HG03558 (cell line): ENCODE measurements around the gene HMMR.

Experiments used
- ATAC-seq: cut with Tn5 transposase; IDR thresholded peaks from one replicate; pipeline ENCODE4 v1.9.1; 2021; ENCODE audit warnings: moderate number of reproducible peaks; ENCODE audit not compliant: unreplicated experiment; ENCODE audit errors: extremely low read depth

Gene HMMR

DNA sequence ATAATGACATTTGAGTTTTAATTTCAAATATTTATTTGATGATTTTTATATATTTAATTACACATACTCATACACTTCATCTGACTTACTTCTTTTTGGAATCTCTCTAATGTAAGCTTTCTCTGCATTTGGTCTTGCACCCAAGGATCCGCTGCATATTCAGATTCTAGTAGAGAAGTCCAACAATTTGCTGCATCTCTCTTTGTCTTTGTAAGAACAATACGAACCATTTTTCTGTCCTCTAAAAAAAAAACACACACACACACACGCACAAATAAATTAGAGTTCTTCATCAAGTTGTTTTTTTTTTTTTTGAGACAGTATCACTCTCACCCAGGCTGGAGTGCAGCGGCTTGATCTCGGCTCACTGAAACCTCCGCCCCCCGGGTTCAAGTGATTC is 3.6 kb upstream of the HMMR start:
- ATAC-seq: no peak

GRCh38 chr5:163458778-163459385 is 1.6 kb upstream of the HMMR start:
- ATAC-seq: no peak

DNA sequence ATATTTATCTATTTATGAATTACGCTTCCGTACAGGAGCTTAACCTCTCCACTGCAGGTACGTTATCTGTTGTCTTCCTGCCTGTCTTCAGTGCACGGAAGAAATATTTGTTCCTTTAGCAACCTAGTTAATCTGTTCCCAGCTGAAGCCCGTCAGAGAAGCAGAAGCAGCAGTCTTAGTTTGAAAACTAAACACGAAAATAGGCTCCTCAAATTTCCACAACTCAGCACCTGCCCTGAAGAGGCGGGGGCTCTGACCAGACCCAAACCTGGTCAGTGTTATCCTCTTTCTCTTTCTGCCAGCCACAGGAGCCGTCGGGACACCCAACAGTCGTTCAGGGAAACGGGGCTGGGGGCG is 992 bp upstream of the HMMR start:
- ATAC-seq: peak; percentile 0

- peak; percentile 68 for ATAC-seq
Observed at GRCh38 chr5:163459819-163460561, 442 bp upstream of the HMMR start, which contains the start of gene NUDCD2. TSS of gene NUDCD2 (minus strand) at chr5:163460102. CDS start at chr5:163460050, 52 bp downstream.

- no peak for ATAC-seq
Observed at GRCh38 chr5:163463063-163463435, 2.6 kb downstream of the HMMR start.

- no peak for ATAC-seq
Observed at GRCh38 chr5:163467682-163468081, 7.2 kb downstream of the HMMR start.

DNA sequence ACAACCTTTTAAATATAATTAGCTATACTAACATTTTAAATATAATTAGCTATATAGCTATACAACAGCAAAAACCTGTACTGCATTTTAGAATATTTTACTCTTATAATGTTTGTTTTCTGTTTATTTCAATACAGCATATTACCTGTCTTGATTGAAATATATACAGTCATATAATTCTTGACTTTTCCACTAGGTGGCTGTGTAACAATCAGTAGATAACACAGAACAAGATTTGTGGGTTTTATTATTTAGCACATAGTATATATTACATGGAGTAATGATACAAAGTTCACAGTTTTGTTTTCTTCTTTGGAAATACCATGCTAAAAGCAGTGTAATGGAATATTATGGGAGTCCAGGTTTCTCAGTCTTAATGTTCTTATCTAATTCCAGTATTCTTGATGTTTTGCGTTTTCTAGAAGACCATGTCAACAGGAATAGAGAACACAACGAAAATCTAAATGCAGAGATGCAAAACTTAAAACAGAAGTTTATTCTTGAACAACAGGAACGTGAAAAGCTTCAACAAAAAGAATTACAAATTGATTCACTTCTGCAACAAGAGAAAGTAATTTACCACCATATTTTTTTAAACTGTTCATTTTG is 13.3 kb downstream of the HMMR start:
- ATAC-seq: no peak

- no peak for ATAC-seq
Observed at GRCh38 chr5:163475411-163475810, 15.0 kb downstream of the HMMR start.

DNA sequence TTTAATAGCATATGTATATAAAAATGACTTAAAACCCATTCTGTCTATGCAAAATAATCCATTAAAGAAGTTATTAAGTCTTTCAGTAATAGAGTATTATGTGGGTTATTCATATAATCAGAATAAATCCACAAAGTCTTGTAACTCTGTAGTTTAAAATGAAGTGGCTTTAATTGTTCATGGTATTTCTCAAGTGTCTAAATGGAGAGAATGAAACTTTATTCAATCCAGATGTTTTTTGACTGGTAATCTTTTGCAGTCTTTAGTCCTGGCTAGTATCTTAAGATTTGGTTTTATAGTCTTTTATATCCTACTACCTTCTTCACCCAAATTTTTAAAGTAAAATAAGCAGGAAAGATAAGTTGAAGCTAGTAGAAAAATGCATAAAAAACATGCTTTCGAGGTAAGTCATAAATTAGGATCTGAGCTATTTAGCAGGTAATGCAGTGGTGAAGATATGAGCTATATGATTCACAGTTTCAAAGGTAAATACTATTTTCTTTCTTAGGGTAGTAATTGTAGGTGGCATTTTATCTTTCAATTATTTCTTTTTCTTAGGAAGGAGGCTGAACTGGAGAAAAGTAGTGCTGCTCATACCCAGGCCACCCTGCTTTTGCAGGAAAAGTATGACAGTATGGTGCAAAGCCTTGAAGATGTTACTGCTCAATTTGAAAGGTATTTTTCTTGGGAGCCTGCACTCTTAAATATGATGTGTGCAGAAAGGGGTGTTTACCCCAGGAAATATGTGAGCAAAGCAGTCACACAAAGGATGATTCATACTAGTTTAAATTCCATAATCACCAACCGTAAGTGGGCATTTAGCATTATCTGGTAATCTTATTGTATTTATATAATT is 17.9 kb downstream of the HMMR start:
- no peak for ATAC-seq

DNA sequence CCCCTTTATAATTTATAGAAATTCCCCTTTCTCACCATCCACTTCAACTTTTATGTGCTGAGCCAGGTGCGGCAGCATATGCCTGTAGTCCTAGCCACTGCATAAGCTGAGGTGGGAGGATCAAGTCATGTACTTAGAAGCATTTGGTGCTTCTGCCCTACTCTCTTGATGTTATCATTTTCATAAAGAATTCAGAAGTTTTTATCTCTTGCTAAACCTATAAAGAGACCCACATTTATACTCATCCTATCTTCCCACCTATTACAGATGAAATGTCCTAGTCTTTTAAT is 18.5 kb downstream of the HMMR start:
- ATAC-seq: no peak

DNA sequence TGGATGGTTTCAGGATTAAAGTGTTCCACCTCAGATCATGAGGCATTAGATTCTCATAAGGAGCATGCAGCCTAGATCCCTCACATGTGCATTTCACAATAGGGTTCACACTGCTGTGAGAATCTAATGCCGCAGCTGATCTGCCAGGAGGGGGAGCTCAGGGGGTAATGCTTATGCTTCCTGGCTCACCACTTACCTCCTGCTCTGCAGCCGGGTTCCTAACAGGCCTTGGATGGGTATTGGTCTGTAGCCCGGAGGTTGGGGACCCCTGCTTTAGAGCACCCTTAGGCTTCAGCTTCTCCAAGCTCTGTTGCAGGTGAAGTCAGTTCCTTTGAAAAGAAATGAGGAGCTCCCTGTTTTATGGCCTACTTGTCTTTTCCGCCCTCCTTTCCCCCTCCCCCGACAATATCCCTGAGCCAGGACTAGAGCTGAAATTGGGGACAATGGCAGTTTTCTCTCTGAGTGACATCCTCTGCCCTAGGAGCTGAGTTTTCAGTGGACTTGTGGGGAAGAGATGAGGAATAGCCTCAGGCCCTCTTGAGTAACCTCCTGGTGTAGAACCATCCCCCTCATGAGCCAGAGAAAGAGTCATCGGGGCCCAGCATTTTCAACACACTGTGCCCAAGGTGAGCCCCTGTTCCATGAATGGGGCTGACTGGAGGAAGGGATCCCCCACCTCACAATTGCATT is 28.8 kb downstream of the HMMR start:
- ATAC-seq: no peak

DNA sequence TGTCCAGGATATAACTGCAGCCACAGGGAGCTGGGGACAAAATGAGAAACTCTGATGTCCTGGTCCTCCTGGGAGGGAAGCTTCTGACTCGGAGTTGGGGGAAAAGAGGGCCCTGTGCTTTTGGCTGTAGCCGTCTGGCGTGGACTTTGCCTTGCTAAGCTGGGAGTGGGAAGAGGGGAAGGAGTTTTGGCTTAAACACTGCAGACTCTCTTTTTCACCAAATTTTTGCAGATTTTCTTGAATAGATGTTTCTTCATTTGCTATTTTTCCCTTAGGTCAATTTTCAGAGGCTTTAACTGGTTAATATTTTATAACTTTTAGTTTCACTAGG is 29.3 kb downstream of the HMMR start:
- no peak for ATAC-seq

DNA sequence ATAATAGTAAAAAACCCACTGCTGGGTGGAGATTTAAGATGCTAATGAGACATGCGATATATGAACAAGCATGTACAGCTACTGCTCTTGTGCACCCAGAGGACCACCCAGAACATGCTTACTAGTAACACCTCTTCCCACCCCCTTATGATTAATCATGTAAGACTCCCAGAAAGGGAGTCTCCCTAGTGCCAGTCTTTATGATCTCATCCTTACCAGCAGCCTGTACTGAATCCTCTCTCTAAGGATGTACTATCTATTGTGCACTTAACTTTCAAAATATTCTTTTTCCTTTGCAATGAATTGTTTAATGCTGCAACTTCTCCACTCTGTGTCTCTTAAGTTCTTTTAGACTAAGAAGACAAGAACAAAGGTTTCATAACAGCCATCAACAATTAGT is 35.9 kb downstream of the HMMR start:
- ATAC-seq: no peak

DNA sequence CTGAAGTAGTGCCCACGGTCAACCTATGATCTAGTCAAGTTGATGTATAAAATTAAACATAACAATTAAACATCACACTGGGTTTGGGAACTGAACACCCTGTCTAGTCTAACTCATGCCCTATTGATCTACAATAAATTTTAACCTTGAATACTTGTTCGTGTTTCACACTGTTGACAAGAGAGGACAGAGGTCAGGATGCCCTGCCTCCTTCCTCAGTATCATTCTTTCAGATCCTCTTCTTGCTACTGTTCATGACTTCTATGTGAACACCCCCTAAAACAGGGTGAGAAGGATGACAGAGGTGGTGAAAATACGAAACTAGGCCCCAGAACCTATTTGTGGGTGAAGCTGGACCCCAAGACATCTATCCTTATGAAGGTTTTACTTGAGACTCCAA is 36.9 kb downstream of the HMMR start:
- no peak for ATAC-seq

DNA sequence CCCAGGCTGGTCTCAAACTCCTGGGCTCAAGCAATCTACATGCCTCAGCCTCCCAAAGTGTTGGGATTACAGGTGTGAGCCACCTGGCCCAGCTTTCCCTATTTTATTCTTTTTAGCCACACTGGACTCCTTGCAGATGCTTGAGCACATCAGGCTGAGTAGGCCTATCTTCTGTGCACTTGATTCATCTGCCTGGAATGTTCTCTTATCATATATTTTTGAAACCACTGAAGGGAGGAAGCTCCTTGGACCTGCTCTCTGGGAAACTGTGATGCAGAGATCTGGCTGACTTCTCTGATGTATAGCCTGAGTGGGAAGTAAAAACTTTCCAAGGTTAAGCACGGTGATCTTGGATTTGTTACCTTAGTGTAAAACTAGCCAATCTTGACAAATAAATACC is 38.5 kb downstream of the HMMR start:
- no peak for ATAC-seq

DNA sequence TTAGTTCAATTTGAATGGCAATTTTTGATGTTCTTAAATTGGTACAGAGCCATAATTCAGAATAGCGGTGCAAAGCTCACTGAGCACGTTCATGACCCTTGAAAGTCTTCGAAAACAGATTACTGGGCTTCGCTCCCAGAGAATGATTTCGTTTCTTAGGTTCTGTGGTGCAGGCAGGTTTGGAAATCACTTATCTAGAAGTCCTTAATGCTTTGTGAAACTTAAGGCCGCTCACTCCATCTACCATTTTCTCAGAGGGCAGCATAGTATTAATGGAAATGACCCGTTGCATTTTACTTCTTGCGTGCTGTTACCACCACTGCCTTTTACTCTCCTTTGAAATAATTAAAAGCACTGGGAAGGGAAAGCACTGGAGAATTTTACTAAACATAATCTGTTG is 42.1 kb downstream of the HMMR start:
- ATAC-seq: no peak

DNA sequence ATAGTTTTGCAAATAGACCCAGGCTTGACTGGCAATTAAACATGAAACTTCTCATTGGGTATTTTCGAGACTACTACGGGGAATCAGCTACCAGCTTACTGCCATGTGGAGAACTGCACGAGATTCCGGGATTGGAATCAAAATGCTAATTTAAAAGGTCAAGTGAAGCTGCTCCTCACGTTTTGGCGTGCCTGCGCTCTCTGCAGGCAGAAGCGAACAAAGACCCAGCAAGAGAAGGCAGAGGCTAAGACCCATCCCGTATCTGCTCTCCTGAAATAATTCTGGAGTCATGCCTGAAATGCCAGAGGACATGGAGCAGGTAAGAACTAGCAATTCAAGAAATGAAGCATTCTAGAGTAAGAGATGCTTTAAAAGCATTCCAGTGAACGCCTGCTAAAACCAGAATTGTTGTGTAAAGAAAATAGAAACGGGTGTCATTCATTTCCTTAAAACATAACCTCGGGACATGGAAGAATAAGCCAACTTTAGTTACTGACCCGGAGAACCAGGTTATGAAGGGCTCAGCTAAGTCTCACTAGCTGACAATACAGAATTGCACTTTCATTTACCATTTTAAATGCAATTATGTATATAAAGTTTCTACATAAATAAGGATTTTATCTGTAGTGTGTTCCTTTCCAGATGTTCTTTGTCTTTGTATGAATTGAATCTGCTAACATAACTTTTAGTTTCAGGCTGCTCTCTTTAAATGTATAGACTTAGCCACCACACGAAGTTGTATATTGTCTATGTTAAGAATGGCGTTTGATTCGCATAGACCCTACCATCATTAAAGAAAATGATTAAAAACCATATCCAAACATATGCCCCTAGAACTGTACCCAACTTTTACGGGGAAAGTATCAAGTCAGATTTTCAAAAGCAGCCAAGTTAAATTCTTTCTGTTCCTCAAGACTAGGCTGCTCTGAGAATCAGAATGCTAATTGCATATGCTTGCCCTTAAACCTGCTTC is 43.0 kb downstream of the HMMR start:
- ATAC-seq: no peak

DNA sequence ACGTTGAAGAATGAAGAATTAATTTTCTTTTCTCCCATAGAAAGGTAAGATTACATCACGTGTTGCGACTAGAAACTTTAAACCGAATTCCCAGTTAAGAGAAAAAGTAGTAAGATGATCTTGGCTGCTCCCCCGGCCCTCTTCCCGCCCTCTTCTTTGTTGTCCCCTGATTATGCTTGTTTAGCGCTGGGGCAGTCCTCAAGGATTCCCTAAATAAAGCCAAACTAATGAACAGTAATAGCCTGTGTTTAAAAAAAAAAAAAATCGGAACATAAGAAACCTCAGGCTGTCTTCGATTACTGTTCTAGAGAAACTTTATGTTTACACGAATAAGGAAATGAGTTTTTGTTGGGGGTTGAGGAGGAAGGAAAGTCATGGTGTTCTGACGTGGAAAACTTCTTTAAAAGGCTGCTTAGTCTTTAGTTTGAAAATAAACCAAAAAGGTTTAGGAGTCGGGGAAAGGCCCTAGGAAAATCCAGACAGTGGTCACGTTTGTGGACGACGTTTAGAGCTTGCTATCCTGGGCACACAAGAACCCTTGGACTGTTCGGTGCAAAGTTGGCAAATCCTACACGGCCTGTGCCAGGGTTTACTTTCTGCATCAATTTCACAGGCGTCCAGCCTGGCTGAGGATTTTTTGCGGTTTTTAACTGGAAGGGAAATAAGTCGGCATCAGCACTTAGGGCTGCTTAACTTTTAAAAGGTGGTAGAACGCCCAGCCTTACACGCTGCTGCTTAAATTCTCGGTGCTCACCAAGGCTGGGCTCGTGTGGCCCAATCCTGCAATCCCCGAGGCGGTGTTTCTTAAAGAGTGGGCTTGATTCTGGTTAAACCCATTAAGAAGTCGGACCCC is 43.9 kb downstream of the HMMR start:
- ATAC-seq: no peak

DNA sequence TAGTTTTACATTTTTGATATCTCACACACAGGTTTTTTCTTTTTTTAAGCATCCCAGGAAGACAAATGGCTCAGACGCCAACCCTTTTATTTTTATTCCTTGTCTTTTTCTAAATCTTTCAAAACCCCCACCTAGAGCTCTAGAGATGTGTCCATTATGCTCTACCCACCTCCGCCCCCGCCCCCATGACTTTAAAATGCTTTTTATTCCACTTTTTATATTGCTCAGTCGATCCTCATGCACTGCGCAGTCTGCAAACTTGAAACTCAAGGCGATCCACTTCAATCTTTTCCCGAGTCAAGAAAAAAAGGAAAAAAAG is 44.6 kb downstream of the HMMR start:
- ATAC-seq: no peak
